GM19240 (cell line): Measurements from ENCODE around the gene EXOC3L2.

Experiments used
- DNase-seq: peaks from one replicate; pipeline ENCODE4 v3.0.0; 2011; ENCODE audit warnings: low spot score; ENCODE audit not compliant: insufficient read length

The EXOC3L2 gene

GRCh38 chr19:45162608-45163143 is 82.5 kb downstream of the EXOC3L2 start:
- DNase-seq = no peak
